ENCODE data around the gene EXOC3L2. TPM values are rescaled to one million over a fixed set of nuclear protein-coding genes. Genes with fewer than 3 reads are reported as not detected.

EXOC3L2 gene
- total RNA-seq, 1 experiment from 2014 or later, result 0.61 TPM

GRCh38 chr19:45243144-45243732, 2.0 kb downstream of the EXOC3L2 start:
- H3K14ac ChIP-seq (ENCODE audit: insufficient read depth, low read length), result no peak overlapping the region
- H3K23ac ChIP-seq (ENCODE audit: insufficient read length, low read depth, low read length), result no peak overlapping the region
- no peak overlapping the region for H3K4me2 ChIP-seq (ENCODE audit: insufficient read depth, insufficient read length, low read length)
- H3K79me1 ChIP-seq (ENCODE audit: insufficient read depth, low read depth, low read length, poor library complexity, severe bottlenecking), result no peaks in the 10 kb centered on the region
- H3K18ac ChIP-seq (ENCODE audit: insufficient read length, low read depth, low read length), result no peak overlapping the region
- H3K9ac ChIP-seq (ENCODE audit: extremely low read depth, insufficient read length, low read length), result no peak overlapping the region
- no peak for TF ChIP-seq CTCF (conservative IDR thresholded peaks at IDR 0.05)
- no peak overlapping the region for H4K5ac ChIP-seq (ENCODE audit: insufficient read length, low read depth, low read length)
- H3K27me3 Mint-ChIP-seq (ENCODE audit: low read depth), result peaks cover 58% of the 10 kb centered on the region
- H3K27ac Mint-ChIP-seq, result no peak overlapping the region; a peak in 1 of 7 replicates
- H2BK120ac ChIP-seq (ENCODE audit: low read depth, low read length, poor library complexity, severe bottlenecking), result no peak overlapping the region
- H4K91ac ChIP-seq (ENCODE audit: insufficient read length, low read depth, low read length), result no peak overlapping the region
- H3K27me3 ChIP-seq (ENCODE audit: insufficient read depth, low read length), result no peaks in the 10 kb centered on the region
- no peak overlapping the region; a peak in 1 of 5 replicates for H3K4me3 Mint-ChIP-seq
- H2AK5ac ChIP-seq (ENCODE audit: insufficient read length, low read length), result no peak overlapping the region
- no peak overlapping the region for H3K27ac ChIP-seq (ENCODE audit: insufficient read length, low read depth, low read length)
- H3K9me3 Mint-ChIP-seq, result no peaks in the 10 kb centered on the region
- H3K23me2 ChIP-seq (ENCODE audit: insufficient read length, low read depth, low read length, poor library complexity, severe bottlenecking), result no peaks in the 10 kb centered on the region
- H4K20me1 ChIP-seq (ENCODE audit: control insufficient read depth, insufficient read depth, insufficient read length), result no peaks in the 10 kb centered on the region
- H2BK15ac ChIP-seq (ENCODE audit: low read depth, low read length), result no peak overlapping the region
- H3K36me3 Mint-ChIP-seq (ENCODE audit: insufficient read depth in 1 of 3, low read depth in 3 of 3), result no peaks in the 10 kb centered on the region
- no peak overlapping the region for H3K4ac ChIP-seq (ENCODE audit: low read depth, low read length)
- no peak overlapping the region for H3T11ph ChIP-seq (ENCODE audit: low read length)
- H3K9me3 ChIP-seq (ENCODE audit: control insufficient read depth, low read depth, low read length), result no peaks in the 10 kb centered on the region
- H3K79me2 ChIP-seq (ENCODE audit: insufficient read depth, low read length), result no peaks in the 10 kb centered on the region
- H4K8ac ChIP-seq (replicated peaks; ENCODE audit: insufficient read length, low read depth, low read length), result no peak overlapping the region
- no CpG with 5 or more reads among the region's 13 CpGs for WGBS (ENCODE audit: extremely low coverage, insufficient read length, low lambda C conversion rate)
- no peak overlapping the region for H2AFZ ChIP-seq (ENCODE audit: low read length)
- H3K4me1 Mint-ChIP-seq, result peaks cover 9 to 12% of the 10 kb centered on the region in 2 experiments; a peak in 2 of 4 replicates
- no peak overlapping the region for H2BK5ac ChIP-seq (ENCODE audit: insufficient read length, low read length)
- no peaks in the 10 kb centered on the region for H3K4me1 ChIP-seq (ENCODE audit: insufficient read depth, low read length)
- no peak overlapping the region for H3K56ac ChIP-seq (ENCODE audit: insufficient read length, low read depth, low read length)
- DNase-seq, result no peak
- H2BK20ac ChIP-seq (ENCODE audit: low read depth, low read length, poor library complexity, severe bottlenecking), result no peak overlapping the region
- H2BK12ac ChIP-seq (ENCODE audit: insufficient read length, low read depth, low read length), result no peak overlapping the region

All from H9 (cell line).